Testis (tissue), 3 donors: ENCODE results near the gene EIPR1. TPM values are rescaled to one million over a fixed set of nuclear protein-coding genes. Genes with fewer than 3 reads are reported as not detected.

ENCODE experiments used
- DNase-seq: peaks from one replicate; pipeline ENCODE4 v3.0.0-alpha.2; 2019
- H3K27ac ChIP-seq, 2 donors: fragments of 200-600 bp; sonication (generic); one replicate each; pipeline ENCODE4 v1.5.1; 2019
- H3K27me3 ChIP-seq: fragments of 200-600 bp; sonication (generic); one replicate; pipeline ENCODE4 v1.5.1; 2019
- H3K36me3 ChIP-seq: fragments of 200-600 bp; sonication (generic); one replicate; pipeline ENCODE4 v1.5.1; 2017; ENCODE audit warnings: low read depth; ENCODE audit errors: missing control alignments
- H3K4me1 ChIP-seq: fragments of 200-600 bp; sonication (generic); one replicate; pipeline ENCODE4 v1.5.1; 2019
- H3K4me3 ChIP-seq, 2 donors: fragments of 200-600 bp; sonication (generic); one replicate each; pipeline ENCODE4 v1.5.1; 2017 to 2019
- H3K9me3 ChIP-seq: fragments of 200-600 bp; sonication (generic); one replicate; pipeline ENCODE4 v1.5.1; 2017
- WGBS, 2 donors: methylation state at CpG; one replicate each; pipeline ENCODE4 v1.1.5; 2018; 5-methylcytosine and 5-hydroxymethylcytosine counted together
- intact Hi-C: fragments of 100-400 bp; cut with DNase I; formaldehyde crosslinking; loops from one replicate; pipeline ENCODE4 v1.15.1; 2023; ENCODE audit warnings: low total_unique reads
- polyA plus RNA-seq: library from polyadenylated mRNA; stranded (reverse); fragments of 350-450 nt; fragmentation: Illumina TruSeq; extraction: RNeasy Lipid Tissue Mini Kit (QIAGEN cat#74804); gene quantifications from one replicate; pipeline ENCODE4 v1.2.3, GENCODE V29; 2014; ENCODE audit warnings: low read depth, low replicate concordance; ENCODE audit not compliant: insufficient read depth
- total RNA-seq, 2 donors: library from RNA; depleted of rRNA; stranded (reverse); fragments of >200 nt; gene quantifications; one replicate each; pipeline ENCODE4 v1.2.3, GENCODE V29; 2016
- TF ChIP-seq, protein P1 (sequence below), 3 experiments: fragments of 450-650 bp in 2 of 3; fragments of 200-600 bp in 1 of 3; sonication (generic) in 1 of 3; IDR thresholded peaks; one replicate each; pipeline ENCODE4 v1.5.1; 2016 to 2019; ENCODE audit warnings: antibody characterized with exemption in 3 of 3, mild to moderate bottlenecking in 2 of 3, moderate library complexity in 1 of 3

The EIPR1 gene
- total and polyA plus RNA-seq, 3 donors from 2014 or later: 31.5 to 40.2 (median 32.1) TPM

DNA sequence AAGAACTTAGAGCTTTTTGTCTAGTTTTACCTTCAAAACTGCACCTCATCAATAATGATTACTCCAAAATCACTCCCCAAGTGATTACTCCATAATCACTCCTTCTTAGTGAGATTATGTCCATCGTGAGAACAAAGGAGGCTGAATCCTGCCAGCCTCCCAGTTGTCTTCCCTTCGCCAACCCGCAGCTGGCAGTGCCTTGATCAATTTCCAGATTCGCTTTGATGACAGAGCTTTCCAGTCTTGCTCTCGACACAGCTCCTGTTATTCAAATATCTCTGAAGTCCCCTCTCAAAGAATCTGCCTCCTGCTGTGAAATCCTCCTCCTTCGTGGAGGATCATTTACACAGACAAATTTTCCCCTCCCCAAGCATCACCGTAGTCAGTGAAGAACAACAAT is 237.7 kb downstream of the EIPR1 start:
- TF ChIP-seq, protein P1, sequence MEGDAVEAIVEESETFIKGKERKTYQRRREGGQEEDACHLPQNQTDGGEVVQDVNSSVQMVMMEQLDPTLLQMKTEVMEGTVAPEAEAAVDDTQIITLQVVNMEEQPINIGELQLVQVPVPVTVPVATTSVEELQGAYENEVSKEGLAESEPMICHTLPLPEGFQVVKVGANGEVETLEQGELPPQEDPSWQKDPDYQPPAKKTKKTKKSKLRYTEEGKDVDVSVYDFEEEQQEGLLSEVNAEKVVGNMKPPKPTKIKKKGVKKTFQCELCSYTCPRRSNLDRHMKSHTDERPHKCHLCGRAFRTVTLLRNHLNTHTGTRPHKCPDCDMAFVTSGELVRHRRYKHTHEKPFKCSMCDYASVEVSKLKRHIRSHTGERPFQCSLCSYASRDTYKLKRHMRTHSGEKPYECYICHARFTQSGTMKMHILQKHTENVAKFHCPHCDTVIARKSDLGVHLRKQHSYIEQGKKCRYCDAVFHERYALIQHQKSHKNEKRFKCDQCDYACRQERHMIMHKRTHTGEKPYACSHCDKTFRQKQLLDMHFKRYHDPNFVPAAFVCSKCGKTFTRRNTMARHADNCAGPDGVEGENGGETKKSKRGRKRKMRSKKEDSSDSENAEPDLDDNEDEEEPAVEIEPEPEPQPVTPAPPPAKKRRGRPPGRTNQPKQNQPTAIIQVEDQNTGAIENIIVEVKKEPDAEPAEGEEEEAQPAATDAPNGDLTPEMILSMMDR (IDR thresholded peaks at IDR 0.05): no peak
- H3K4me3 ChIP-seq: no peak overlapping the region
- no peaks in the 10 kb centered on the region for H3K9me3 ChIP-seq
- no peak for DNase-seq
- H3K27me3 ChIP-seq: no peaks in the 10 kb centered on the region
- intact Hi-C loops: no loop called here
- no peaks in the 10 kb centered on the region for H3K36me3 ChIP-seq
- H3K27ac ChIP-seq: no peak overlapping the region
- H3K4me1 ChIP-seq: no peaks in the 10 kb centered on the region
- WGBS, 2 donors: 77 to 88% methylated on average over 7 of the region's 7 CpGs

Other genes with a start within 250 kb of the EIPR1 start
- 100 to 1,000 TPM; 172 to 236 TPM for gene TRAPPC12, start 1.9 kb upstream of the EIPR1 start, total RNA-seq
- gene TRAPPC12, start 1.9 kb upstream of the EIPR1 start, polyA plus RNA-seq: 406 TPM
- 10 to 100 TPM; 41.6 to 52.5 TPM for gene ADI1, start 141.7 kb upstream of the EIPR1 start, total RNA-seq
- gene ADI1, start 141.7 kb upstream of the EIPR1 start, polyA plus RNA-seq: 41.1 TPM
- gene RNASEH1, start 180.5 kb upstream of the EIPR1 start, total RNA-seq: 10 to 100 TPM; 23.5 to 24.6 TPM
- 19.5 TPM for gene RNASEH1, start 180.5 kb upstream of the EIPR1 start, polyA plus RNA-seq
- 100 to 1,000 TPM; 728 to 906 TPM for gene RPS7, start 197.4 kb upstream of the EIPR1 start, total RNA-seq
- gene RPS7, start 197.4 kb upstream of the EIPR1 start, polyA plus RNA-seq: 989 TPM
- 10 to 100 TPM; 15.4 to 15.8 TPM for gene COLEC11, start 217.3 kb upstream of the EIPR1 start, total RNA-seq
- gene COLEC11, start 217.3 kb upstream of the EIPR1 start, polyA plus RNA-seq: 12.7 TPM